Stimulated activated CD4-positive, alpha-beta T cell treated with anti-CD3 and anti-CD28 coated beads, TNF-alpha, amount 100 ng/mL, for 48 hours (primary cell): Measurements from ENCODE around the gene ZNF407.

Experiments used
- DNase-seq, 3 donors: peaks; one replicate each; pipeline ENCODE4 v3.0.0-alpha.2; 2020; ENCODE audit warnings: low read depth in 3 of 3

ZNF407 gene

GRCh38 chr18:74718312-74718711 lies 120.6 kb downstream of the ZNF407 start:
- DNase-seq = no peak

GRCh38 chr18:74722237-74722636 lies 124.6 kb downstream of the ZNF407 start:
- DNase-seq = no peak

DNA sequence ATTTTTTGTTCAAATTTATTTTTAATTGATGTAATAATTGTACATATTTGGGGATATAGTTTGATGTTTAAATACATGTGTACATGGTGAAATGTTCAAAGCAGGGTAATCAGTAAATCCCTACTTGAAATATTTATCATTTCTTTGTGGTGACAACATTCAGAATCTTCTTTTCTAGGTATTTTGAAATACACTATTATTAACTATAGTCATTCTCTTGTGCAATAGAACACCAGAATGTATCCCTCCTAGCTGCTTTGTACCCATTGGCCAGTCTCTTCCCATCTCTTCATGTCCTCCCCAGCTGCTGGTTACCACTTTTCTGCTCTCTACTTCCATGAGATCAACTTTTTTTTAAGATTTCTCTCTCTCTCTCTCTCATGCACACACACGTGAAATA lies 126.5 kb downstream of the ZNF407 start:
- DNase-seq = no peak

- DNase-seq = no peak
Observed at GRCh38 chr18:74725690-74726089, 128.0 kb downstream of the ZNF407 start.

DNA sequence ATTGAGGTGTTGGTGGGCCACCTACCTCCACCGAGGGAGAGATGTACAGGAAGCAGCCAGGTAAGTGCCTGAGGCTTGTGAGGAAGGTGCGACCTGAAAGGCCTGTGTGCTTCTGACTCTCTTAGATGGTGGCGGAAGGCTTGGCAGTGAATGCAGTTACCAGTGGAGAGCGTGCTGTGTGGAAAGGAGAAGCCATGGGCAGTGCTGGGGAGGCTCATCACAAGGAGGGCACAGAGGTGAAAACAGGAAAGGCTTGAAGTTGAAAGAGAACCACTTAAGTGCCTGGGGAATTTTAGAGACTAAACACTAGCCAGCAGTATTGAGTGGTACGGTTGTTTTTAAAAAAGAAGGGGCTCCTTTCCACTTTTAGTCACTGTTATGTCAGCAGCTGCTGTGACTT lies 130.9 kb downstream of the ZNF407 start:
- DNase-seq = no peak

- no peak for DNase-seq
Observed at GRCh38 chr18:74731097-74731496, 133.4 kb downstream of the ZNF407 start.

GRCh38 chr18:74732380-74732779 lies 134.7 kb downstream of the ZNF407 start:
- DNase-seq = no peak

DNA sequence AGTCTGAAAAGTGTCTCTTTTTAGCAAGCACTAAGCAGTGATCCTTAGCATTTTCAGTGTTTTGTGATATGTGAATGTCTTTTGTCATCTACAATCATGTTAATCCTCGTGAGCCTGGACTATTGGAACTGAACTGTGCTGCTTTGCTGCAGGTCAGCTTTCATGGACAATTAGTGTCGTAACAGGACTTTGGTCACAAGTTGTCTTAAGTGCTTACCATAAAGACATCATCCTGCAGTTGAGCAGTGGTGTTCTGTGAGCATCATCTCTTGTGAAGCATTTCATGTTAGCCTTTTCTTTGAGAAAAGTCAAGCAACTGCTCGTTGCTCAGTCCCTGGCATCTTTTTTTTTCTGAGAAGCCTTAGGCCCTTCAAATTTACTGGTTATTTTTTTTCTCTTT lies 135.9 kb downstream of the ZNF407 start:
- DNase-seq = no peak

DNA sequence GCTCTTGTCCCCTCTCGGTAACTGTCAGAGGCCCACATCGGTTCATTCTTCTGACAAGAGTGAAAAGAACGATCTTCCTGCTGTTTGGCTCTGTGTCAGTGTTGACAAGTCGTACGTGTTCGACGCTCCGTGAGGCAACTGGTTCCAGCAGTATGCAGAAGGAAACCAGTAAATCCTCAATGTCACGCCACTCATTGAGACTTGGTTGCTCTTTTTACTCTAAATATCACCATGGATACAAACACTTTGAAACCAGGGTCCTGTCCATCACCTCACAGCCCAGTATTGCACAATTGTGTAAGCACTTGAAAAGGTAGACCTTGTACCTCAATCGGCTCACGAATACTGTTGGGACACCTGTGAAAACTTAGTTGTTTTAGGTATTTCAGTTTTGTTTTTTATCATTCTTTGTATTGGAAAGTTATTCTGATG lies 136.4 kb downstream of the ZNF407 start:
- no peak for DNase-seq

DNA sequence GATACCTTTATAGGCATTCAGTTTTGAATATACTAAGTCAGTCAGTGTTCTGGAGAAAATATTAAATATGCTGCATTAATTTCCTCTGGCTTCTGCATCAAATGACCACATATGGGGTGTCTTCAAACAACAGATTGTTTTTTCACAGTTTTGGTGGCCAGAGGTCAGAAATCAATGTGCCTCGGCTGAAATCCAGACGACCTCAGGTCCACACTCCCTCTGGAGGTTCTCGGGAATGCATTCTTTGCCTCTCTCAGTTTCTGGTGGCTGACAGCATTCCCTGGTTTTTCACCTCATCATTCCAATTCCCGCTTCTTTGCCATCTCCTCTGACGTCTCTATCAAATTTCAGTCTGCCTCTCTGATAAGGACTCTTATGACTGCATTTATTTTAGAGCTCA lies 142.3 kb downstream of the ZNF407 start:
- no peak for DNase-seq

GRCh38 chr18:74742573-74743243 lies 145.0 kb downstream of the ZNF407 start:
- DNase-seq = no peak

DNA sequence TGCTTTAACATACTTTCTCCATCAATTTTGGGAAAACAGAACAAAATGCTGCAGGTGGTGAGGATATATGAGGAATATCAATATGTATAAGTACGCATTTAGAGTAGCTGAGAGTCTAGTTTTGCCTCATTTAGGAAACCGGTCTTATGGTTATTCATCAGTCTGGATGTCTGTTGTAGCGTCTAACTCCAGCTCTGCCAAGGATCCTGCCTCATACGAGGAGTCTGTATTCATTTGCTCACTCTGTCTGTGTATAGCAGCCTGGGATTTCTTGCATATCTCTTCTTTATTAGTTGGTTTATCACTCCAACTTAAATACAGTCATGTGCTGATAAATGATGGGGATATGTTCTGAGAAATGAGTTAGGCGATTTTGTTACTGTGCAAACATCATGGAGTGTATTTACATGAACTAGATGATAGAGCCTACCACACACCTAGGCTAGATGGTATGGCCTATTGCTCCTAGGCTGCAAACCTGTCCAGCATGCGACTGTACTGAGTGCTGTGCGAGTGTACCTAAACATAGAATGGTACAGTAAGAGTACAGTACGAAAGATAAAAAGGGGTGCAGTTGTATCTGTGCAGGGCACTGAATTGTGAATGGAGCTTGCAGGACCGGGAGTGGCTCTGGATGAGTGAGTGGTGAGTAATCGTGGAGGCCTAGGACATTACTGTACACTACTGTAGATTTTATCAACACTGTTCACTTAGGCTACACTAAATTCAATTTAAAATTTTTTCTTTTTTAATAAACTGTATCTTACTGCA lies 148.1 kb downstream of the ZNF407 start:
- no peak for DNase-seq

GRCh38 chr18:74748809-74749208 lies 151.1 kb downstream of the ZNF407 start:
- DNase-seq = no peak

DNA sequence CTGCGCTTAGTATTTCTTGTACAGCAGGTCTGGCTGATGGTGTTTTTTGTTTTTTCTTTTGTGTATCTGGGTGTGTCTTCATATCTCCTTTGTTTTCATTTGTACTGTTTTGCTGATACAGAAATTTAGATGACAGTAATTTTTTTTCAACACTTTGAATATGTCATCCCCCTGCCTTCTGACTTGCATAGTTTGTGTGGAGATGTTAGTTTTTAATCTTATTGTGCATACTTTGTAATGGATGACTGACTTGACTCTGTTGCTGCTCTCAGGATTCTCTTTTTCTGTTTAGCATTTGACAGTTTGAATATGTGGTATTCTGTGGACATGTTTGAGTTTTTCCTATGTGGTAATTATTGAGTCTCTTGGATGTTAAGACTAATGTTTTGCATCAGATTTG lies 161.3 kb downstream of the ZNF407 start:
- no peak for DNase-seq

- DNase-seq = no peak
Observed at GRCh38 chr18:74760026-74760425, 162.4 kb downstream of the ZNF407 start.

GRCh38 chr18:74760436-74760835 lies 162.8 kb downstream of the ZNF407 start:
- no peak for DNase-seq

DNA sequence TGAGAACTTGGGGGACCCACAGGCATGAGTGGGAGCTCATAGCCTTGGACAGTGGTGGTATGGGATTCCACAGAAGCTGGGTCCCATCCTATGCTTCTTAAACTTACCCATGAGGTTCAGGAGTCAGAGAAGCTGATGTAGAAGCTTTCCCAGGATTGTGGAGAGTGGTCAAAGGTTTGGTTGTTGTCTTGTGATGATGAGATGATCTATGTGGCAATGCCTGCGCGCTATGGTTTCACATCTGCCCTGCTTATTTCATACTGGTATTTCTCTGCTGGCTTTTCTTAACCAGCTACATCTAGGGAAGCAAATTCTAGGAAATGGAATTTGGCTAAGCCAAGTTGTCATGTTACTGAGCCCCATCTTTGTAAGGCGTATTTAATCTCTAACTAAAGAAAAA lies 168.6 kb downstream of the ZNF407 start:
- DNase-seq = no peak

DNA sequence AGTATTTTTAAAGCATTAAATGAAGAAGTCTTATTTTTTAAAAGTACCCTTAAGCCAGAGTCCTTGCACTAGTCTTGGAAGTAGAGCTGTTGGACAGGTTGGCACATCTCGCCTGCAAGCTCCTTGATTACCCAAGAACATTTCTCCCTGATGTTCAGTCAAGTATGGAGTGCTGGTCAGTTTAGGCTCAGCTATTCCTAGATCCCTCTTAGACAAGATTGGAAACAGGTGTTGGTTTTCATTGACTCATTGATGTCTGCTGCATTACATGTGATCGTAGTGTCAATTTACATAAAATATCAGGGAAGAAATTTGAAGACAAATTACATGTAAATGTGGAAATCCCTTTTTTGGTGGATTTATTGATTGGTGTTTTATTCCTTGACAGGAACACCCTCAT lies 170.4 kb downstream of the ZNF407 start:
- no peak for DNase-seq

- DNase-seq = no peak
Observed at GRCh38 chr18:74773171-74773624, 175.5 kb downstream of the ZNF407 start.

DNA sequence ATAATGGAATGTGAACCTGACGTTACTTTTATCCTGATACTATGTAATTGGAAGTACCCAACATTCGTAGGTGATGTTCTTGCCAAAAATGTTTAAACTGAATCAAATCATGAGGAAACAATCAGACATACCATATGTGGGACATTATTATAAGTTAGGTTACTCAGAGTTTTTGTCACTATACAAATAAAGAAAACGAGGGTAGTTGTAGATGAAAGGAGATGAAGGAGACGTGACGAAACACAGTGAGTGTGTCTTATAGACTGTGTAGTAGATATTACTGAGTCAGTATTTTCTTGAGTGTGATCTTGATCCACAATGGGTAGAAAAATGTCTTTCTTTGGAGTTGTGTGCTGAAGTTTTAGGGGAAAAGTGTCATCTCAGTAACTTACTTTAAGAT lies 176.8 kb downstream of the ZNF407 start:
- DNase-seq = no peak

DNA sequence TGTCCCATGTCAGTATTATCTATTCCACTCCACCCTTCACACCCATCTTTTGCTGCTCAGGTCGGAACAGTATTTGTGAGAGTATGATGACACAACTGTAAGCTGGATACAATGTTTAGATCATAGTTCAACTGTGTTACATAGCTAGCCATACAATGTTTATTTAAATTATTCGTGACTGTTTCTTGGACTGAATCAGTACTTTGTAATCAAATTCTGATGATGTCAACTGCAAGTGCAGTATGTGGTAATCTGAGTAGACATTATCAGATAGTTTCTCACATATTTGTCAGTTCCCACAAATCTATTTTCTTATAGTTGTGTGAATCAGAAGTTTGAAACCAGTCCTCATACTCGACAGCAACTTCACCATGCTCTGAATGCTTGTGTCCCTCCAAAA lies 177.6 kb downstream of the ZNF407 start:
- DNase-seq = no peak

DNA sequence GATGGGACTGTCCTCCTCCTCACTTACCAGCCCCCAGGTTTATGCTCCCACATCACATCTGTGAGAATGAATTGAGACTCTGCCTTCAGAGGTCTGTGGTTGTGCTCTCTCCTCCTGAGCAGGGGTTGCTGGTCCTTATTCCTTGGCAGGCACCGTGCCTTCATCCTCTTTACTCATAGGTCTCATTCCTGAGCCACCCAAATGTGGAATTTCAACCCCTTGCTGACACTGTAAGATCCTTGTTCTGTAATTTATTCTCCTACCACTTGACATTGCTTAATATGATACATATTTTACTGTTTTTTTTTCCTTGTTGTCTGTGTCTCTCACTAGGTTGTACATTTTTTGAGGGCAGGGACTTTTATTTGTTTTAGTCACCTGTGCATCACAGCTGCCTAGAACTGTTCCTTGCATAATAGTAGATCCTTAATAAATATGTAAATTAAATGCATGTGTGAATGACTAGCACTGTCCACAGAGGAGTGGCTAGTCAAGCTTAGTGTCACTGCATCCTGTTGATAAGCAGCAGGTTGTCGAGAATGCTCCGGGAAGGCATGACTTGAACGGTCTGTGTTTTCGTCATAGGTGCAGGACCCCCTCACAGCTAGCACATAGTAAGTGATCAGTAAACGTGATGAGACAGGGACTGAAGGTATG lies 180.6 kb downstream of the ZNF407 start:
- no peak for DNase-seq

- DNase-seq = no peak
Observed at GRCh38 chr18:74784752-74785151, 187.1 kb downstream of the ZNF407 start.
